Left ventricle myocardium superior (tissue), 1 donor: ENCODE measurements around the gene MPPED1. TPM values are rescaled to one million over a fixed set of nuclear protein-coding genes. Genes with fewer than 3 reads are reported as not detected.

ENCODE experiments used
- ATAC-seq: fragments of 200-7000 bp; cut with Tn5 transposase; one replicate; pipeline ENCODE4 v1.9.1; 2020; ENCODE audit warnings: mild to moderate bottlenecking, moderate library complexity
- DNase-seq: peaks from one replicate; pipeline ENCODE4 v3.0.0-alpha.2; 2020
- intact Hi-C: fragments of 100-400 bp; cut with micrococcal nuclease; formaldehyde crosslinking; loops from one replicate; pipeline ENCODE4 v1.11.0; 2022
- long read RNA-seq: library from polyadenylated mRNA; unstranded; transcript quantifications from one replicate; pipeline ENCODE4 v2.0.0, GENCODE V29; 2021
- total RNA-seq: library from RNA; stranded (reverse); fragmentation: NEBNext Ultra II Directional; extraction: Animal tissue kit (Norgen Biotek cat#: 25700); gene quantifications from one replicate; pipeline ENCODE4 v1.2.1, GENCODE V29; 2021
- donor health status: DM: no; HTN: yes; CAD: no; lungs with severe emphysema.

MPPED1 gene, protein sequence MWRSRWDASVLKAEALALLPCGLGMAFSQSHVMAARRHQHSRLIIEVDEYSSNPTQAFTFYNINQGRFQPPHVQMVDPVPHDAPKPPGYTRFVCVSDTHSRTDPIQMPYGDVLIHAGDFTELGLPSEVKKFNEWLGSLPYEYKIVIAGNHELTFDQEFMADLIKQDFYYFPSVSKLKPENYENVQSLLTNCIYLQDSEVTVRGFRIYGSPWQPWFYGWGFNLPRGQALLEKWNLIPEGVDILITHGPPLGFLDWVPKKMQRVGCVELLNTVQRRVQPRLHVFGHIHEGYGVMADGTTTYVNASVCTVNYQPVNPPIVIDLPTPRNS
- total RNA-seq = not detected
- long read RNA-seq, partial matches to known transcripts = 0 of 1 reads
- long read RNA-seq, other reads (novel, unspliced or antisense) = 1 of 1 reads

DNA sequence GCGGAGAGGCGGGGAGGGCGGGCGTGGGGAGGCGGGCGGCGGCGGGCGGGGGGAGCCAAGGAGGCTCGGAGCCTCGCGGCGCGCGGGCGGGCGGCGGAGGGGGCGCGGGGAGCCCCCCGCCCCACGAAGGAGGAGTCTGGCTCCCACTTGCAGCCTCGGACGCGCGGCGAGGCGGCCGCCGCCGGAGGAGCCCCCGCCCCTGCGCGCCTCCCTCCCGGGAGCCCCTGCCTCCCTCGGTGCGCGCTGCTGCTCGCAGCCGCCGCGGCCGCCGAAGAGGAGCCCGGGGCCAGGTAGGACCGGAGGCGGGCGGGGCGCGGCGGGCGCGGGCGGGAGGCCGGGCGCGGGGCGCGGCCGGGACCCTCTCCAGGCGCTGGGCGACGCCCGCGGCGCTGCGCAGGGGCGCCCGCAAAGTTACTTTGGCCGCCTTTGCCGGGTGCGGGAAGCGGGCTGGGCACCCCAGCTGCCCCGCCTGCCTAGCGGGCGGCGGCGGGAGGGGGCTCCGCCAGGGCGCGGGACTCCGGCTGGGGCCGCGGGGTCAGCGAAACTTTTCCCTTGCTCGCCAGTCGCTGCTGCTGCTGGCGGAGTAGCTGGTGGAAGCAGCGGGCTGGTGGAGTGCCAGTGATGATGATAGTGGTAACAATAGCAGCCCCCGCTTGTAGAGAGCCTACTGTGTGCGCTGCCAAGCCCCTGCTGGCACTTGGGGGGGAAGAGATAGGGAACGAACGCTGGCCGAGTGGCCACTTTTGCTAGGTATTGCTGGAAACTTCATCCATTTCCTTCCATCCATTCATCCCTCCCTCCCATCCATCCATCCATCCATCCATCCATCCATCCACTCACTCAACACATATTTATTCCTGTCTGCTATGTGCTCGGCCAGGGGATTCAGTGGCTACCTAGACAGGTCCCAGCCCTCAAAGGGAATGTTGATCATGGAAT lies at the start of gene MPPED1:
TSS of gene MPPED1 (plus strand) at position 146 of the 939 bp plus-strand sequence. CDS start 12,972 bp downstream, outside the sequence.
- DNase-seq (no peak), ATAC-seq (no peak)
- intact Hi-C loops = no loop called here

DNA sequence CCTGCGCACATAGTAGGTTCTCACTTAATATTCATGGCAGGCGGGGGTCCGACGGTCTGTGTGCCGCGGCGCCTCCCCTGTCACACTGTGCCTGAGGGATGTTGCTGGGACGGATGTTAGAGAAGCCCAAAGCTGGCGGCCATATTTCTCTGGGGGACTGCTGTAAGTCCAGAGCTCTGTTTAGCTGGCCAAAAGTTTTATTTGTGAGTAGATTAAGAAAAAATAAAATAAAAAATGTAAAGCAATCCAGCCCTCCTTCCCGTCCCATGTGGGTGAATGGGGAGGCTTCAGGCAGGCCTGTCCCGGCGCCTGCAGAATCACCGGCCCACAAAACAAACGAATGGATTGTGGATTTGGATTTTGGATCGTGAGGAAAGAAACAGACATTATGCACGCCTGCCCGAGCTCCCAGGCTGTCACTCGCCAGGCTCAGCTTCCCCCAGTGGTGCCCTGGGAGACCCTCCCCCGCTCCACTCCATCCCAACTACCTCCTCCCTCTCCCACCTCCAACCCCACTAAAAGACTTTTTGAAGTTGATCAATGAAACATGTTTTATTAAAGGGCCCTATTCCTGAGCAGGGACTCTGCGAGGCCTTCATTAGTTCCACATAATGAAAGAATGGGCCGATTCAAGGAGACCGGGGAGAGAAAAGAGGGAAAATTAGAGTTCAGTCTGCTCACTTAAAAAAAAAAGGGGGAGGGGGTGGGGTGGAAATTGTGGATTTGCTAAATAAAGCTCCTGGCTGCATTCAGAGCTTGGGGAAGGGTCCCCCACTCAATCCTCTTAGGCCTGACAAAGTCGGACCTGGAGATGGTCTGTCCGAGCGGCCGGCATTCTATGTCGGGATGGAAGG lies 48.3 kb upstream of the MPPED1 start:
- ATAC-seq (no peak), DNase-seq (no peak)
- intact Hi-C loops = no loop called here

DNA sequence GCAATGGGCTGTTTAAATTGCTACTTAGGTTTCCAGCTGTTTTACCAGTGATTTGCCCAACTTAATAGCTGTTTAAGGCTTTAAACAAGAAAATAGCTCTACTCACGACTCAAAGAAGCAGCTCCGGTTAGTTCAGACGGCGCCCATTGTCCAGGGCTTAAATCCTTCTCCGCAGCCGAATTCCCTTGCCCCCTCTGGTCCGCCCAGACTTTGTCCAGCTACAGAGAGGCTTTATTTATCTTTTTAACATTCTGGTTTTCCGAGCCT lies 47.7 kb upstream of the MPPED1 start:
- DNase-seq = no peak
- no peak for ATAC-seq
- intact Hi-C loops = no loop called here

DNA sequence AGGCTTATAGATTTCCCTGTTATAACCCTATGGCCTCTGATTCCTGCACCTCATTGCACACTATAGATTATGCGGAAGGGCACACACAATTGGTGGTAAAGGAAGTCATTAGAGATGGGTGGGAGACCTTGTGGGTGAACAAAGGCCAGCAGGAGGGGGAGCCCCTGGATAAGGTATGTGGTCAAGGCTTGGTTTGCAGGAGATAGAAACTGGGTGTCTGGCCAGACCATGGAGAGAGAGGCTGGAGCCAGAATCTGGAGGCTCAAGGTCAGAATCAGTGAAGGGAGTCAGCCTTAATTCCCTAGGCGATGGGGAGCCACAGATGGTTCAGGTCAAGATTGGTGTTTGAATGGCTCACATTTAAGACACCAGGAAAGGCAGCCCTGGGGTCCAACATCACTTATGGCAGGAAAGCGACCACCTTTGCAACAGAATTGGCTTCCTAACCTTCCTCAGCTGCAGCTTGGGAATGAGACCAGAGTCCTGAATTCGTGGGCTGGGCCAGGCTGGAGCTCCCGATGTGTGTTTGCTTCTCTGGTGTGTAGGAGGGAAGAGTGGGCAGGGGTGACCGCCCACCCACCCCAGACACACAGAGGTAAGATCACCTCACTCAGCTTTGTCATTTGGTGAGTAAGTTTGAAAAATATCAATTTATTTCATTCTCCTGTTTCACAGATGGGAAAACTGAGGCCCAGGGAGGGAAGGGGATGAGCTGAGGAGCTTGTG lies 45.9 kb upstream of the MPPED1 start:
- no peak for ATAC-seq
- intact Hi-C loops = no loop called here
- no peak for DNase-seq

DNA sequence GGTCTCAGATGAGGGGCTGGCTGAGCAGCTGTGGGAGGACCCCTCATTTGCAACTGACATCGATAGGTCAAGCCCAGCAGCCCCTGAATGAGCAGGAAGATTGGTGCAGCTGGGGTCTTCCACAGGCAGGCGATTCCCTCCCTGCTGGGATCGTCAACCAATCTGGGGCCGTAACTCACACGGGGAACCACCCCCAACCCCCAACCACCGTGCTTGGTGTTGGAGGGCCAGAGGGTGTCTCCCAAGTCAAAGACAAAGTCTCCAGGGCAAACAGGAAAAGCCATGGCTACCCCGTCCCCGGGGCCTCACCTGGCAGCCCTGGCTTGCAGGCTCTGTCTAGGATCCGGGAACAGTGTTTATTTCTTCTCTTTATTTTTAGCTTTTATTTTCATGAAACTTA lies 41.8 kb upstream of the MPPED1 start:
- intact Hi-C loops = no loop called here
- ATAC-seq (no peak), DNase-seq (no peak)

DNA sequence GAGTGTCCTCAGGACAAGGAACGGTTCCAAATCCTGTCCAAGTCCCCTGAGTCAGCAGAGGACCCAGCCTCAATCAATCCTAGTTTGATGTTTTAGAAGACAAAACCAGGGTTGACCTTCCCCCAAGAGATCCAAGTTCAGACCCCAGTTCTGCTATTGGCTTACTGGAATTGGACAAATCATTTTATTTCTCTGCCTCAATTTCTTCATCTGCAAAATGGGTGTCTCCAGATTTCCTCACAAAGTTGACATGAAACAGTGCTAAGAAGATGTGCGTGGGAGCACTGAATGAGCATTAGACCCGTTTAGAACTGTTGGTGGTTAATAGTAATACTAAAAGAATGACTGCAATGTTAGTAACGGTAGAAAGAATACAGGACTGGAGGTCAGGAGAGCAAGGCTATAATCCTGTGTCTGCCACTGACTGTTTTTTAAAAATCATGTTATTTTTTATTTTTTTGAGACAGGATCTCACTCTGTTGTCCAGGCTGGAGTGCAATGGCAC lies 35.8 kb upstream of the MPPED1 start:
- intact Hi-C loops = loop anchor here (5.0 kb wide), 1 partner anchor 336 kb away; no protein-coding TSS in a partner anchor
- DNase-seq = no peak
- ATAC-seq = no peak

DNA sequence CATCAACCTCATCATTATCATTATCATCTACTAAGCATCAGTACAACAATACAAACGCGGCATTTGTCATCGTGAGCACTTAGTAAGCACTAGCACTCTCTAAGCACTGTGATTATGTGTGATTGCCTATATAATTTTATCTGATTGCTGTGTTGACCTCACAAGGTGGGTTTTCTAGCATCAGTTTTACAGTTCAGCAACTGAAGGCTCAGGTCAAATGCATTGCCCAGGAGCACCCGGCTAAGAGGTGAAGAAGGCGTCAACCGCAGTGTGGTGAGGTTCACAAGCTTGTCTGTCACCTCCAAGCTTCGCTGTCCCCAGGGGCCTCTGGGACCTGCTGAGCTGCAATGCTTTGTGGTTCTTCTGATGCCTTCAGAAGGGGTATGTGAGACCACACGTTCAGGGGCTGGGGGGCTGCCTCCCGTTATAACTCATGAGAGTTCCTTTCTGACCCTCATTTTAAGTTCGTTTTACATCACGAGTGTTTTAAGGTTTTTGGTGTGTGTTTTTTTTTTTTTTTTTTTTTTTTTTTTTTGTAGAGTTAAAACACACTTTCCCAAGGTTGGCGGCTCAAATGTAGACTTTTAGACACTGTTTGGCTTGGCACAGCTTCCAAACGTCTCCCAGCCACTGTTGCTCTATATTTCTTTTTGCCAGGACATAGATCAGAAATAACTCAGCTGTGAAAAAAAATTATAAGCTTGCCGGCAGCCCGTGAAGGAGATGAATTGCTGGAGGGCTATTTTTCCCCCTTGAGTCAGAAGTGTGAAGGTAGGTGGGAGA lies 34.9 kb upstream of the MPPED1 start:
- intact Hi-C loops = loop anchor here (5.0 kb wide), 1 partner anchor 335 kb away; no protein-coding TSS in a partner anchor
- ATAC-seq (no peak), DNase-seq (no peak)

DNA sequence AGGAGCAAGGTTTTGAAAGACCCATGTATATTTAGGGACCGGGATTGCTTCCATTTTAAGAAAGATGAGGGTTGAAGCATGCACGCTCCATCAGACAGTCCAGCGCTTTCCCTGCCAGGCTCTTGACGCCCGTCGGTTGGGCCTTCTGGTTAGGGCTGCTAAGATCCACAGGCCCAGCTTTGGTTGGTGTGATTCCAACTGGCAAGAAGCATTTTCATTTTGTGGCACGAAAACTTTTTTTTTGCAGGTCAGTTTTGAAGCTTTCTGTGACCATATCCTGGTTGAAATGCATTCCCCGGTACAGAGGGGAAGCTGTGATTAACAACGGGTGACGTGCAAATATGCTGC lies 34.3 kb upstream of the MPPED1 start:
- ATAC-seq = no peak
- DNase-seq = no peak
- intact Hi-C loops = loop anchor here (5.0 kb wide), 1 partner anchor 335 kb away; no protein-coding TSS in a partner anchor

DNA sequence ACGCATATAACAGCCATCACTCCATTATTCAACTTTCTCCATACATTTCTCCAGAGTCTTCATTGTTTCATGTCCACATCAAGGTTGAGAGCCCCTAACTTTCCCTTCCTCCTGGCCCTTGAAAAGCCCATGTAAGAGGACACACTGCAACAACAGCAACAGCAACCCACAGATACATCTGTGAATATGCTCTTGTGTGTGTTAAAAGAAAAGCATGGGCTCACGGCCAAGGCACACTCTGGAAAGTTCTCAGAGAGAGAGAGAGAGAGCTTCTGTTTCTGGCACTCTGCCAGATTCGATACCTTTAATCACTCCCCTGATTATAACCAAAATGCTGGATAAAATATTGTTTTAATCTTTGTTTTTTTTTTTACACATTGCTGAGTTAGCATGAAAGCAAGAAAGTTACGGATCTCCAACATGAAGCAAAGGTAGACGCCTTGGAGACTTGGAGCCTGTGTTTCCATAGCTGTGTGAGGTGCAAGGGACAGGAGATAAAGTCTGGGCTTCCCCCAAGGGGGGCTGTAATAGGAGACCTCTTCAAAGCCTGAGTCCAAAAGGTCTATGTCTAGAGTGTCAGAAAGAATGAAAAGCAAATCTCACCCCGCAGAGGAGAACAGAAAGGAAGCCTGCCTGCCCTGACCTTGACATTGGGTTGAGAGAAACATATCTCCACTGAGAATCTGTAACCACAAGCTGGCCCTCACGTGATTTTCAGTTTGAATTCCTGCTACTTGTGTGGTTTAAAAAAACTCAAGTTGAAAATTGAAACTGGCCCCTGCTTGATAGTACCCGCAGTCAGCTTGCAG lies 33.7 kb upstream of the MPPED1 start:
- intact Hi-C loops = loop anchor here (5.0 kb wide), 1 partner anchor 334 kb away; no protein-coding TSS in a partner anchor
- ATAC-seq (no peak), DNase-seq (no peak)

DNA sequence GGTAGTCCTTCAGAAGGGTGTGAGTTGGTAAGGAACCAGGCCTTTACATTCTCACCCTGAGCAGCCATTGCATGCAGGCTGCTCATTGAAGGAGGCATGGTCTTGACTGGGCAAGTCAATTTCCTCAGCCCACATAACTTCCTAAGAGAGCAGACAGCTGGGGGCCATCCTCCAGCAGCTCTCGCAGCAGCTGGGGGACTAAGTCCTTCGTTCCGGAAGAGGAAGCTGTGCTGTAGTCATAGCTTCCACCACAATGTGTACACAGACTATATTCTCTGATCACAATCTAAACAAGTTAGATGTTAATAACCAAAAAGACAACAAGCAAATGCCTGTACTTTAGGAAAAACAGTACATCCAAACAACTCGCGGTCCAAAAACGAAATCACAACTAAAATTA lies 30.1 kb upstream of the MPPED1 start:
- DNase-seq (no peak), ATAC-seq (no peak)
- intact Hi-C loops = no loop called here

DNA sequence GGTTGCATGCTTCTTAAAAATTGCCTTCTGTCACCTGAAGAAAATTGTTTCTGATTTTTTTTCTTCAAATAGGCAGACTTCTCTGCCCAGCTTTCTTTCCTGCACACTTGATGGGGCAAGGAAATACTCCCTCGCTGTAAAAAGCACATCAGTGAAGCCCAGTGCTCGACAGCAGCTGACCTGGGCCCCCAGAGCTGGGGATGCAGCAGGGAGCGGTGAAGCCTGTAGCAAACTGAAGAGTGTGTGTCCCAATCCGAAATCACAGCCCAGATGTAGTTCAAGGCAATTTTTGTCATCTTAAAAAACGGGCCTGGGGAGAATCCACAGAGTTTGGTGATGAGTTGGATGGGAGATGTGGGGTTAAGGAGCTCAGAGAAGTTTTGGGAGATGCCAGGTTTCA lies 27.0 kb upstream of the MPPED1 start:
- intact Hi-C loops = no loop called here
- ATAC-seq (no peak), DNase-seq (no peak)

DNA sequence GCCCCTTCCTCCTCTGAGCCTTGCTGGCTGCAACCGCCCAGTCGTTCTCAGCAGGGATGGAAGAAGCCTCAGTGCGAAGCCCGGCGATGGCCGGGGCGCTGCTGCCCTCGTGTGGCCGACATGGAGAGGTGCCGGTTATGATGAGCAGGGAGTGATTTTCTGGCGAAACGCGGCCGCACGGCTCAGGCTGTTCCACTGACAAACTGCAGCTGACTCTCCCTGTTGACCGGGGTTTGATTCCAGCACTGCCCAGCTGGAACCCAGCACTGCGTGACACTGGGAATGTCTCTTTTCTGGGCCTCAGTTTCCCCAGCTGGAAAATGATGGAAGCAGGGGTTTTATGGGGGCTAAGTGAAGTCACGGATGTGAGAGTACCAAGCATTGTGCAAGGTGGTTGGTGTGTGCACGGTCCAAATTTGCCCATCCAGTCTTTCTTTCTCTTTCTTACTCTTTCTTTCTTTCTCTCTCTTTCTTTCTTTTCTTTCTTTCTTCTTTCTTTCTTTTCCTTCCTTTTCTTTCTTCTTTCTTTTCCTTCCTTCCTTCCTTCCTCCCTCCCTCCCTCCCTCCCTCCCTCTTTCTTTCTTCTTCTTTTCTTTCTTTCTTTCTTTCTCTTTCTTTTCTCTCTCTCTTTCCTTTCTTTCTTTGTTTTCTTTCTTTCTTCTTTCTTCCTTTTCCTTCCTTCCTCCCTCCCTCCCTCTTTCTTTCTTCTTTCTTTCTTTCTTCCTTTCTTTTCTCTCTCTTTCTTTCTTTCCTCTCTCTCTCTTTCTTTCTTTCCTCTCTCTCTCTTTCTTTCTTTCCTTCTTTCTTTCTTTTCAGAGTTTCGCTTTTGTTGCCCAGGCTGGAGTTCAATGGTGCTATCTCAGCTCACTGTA lies 25.8 kb upstream of the MPPED1 start:
- DNase-seq (peak; percentile 87), ATAC-seq (peak; percentile 93)
- intact Hi-C loops = no loop called here

DNA sequence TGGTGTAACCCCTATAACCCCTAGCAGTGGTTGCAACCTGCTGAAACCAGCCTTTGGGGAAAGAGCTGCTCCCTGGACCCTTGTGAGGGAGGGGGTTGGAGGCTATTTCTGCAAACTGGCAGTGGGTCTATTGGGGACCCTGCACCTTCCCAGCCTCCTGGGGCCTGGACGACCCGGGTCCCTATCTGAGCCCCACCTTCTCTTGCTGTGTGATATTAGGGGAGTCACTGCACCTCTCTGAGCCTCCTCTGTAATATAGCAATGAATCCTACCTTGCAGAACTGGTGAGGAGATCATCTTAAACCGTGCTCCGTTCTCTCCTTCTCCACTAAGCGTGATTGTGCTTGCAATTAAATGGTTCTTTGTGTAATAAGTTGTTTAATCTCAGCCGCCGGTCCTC lies 24.0 kb upstream of the MPPED1 start:
- no peak for ATAC-seq
- no peak for DNase-seq
- intact Hi-C loops = no loop called here

DNA sequence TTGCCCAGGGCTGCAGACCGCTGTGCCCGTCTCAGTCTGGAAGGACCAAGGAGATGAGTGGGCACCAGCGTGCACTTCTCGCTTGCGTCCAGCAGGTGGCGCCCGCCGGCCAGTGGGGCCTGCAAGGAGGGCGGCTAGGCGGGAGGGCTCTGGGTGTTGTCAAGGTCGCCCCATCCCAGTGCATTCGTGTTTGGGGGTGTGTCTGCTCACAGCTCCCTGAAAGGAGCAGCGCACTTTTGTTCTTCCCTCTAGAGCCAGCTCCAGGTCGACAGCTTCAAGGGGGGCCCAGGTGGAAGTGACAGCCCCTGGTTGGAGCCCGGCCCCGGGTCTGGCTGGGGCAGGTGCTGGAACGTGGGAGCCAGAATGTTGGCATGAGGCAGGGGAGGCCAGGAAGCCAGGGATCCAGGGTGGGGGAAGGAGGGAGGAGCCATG lies 23.4 kb upstream of the MPPED1 start:
- DNase-seq (peak; percentile 86), ATAC-seq (peak; percentile 81)
- intact Hi-C loops = no loop called here

DNA sequence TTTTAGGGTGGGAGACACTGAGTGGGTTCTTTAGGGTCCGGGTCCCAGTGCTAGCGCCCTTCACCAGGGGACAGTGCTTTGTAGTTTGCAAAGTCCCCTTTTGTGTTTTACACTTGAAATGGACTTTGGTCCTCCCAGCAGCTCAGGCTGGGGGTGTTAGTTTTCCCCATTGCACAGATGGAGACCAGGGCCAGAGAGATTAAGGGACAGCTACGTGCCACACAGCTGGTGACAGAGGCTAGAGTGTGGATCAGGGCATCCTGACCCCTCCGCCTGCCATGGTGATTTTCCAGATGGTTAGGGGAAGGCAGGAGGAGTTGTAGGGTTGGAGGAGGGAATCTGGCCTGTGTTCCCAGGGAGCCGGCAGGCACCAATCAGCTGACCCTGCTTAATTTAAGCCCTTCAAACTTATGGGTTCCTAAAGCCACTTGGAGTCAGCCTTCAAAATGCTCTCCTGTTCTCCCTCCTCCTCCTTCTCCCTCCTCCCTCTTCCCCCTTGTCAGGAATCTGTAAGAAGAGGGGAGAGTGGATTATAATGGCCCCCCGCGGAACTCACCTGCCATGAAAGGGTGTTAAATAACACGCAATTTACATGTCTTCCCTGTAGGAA lies 22.5 kb upstream of the MPPED1 start:
- no peak for DNase-seq
- intact Hi-C loops = no loop called here
- no peak for ATAC-seq

DNA sequence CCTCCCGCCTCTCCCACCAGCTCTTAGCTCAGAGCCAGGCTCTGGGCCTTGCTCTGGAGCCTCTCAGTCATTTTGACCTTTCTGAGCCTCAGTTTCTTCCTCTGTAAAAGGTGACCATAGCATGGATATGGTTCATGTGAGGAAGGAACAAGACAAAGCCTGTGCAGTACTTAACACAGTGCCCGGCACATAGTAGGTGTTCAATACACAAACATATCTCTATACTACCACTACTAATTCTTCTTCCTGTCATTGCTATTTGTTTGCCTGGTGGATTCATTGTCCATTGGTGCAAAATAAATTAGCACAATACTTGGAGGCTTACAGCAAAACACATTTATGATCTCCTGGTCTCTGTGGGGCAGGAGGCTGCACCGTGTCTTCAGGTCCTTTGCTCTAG lies 21.6 kb upstream of the MPPED1 start:
- no peak for DNase-seq
- ATAC-seq = no peak
- intact Hi-C loops = no loop called here
